Naive B cell (primary cell): Measurements from ENCODE around the gene ADRA2B. TPM values are rescaled to one million over a fixed set of nuclear protein-coding genes. Genes with fewer than 3 reads are reported as not detected.
A peak's percentile ranks its signal among the peaks of the same experiment; 100 is the strongest.

ENCODE experiments used
- ATAC-seq, 2 donors: fragments of 150-1000 bp; cut with Tn5 transposase; 2 replicates each; pipeline ENCODE4 v1.10.0; 2021; ENCODE audit warnings: low read depth in 2 of 2, mild to moderate bottlenecking in 2 of 2, moderate library complexity in 2 of 2
- DNase-seq: peaks from one replicate; pipeline ENCODE4 v3.0.0; 2022
- H3K27ac Mint-ChIP-seq, 6 donors: one replicate each; pipeline ENCODE4 v1.8.0; 2020 to 2022; ENCODE audit warnings: mild to moderate bottlenecking in 6 of 6, mixed read lengths in 6 of 6, moderate library complexity in 5 of 6, inconsistent platforms in 2 of 6
- H3K27me3 Mint-ChIP-seq, 3 donors: one replicate each; pipeline ENCODE4 v1.8.0; 2021 to 2022; ENCODE audit warnings: mixed read lengths in 3 of 3, mild to moderate bottlenecking in 1 of 3
- H3K36me3 Mint-ChIP-seq, 2 donors: one replicate each; pipeline ENCODE4 v1.8.0; 2020 to 2022; ENCODE audit warnings: mixed read lengths in 2 of 2, inconsistent platforms in 1 of 2, mild to moderate bottlenecking in 1 of 2
- H3K4me1 Mint-ChIP-seq, 3 donors: one replicate each; pipeline ENCODE4 v1.8.0; 2020 to 2022; ENCODE audit warnings: mixed read lengths in 3 of 3, inconsistent platforms in 1 of 3, mild to moderate bottlenecking in 1 of 3, moderate library complexity in 1 of 3
- H3K4me3 Mint-ChIP-seq, 8 donors: one replicate each; pipeline ENCODE4 v1.8.0; 2020 to 2022; ENCODE audit warnings: mild to moderate bottlenecking in 8 of 8, mixed read lengths in 8 of 8, moderate library complexity in 8 of 8, inconsistent platforms in 2 of 8
- H3K9me3 Mint-ChIP-seq, 7 donors: one replicate each; pipeline ENCODE4 v1.8.0; 2020 to 2022; ENCODE audit warnings: mixed read lengths in 7 of 7, mild to moderate bottlenecking in 5 of 7, inconsistent platforms in 2 of 7, moderate library complexity in 1 of 7
- polyA plus RNA-seq, 6 donors: library from polyadenylated mRNA; unstranded; fragments of 300-500 nt; fragmentation: Illumina TruSeq; gene quantifications; one replicate each; pipeline ENCODE4 v1.2.3, GENCODE V29; 2021; ENCODE audit warnings: low read depth in 6 of 6

The ADRA2B gene
- polyA plus RNA-seq, 6 donors from 2014 or later = 0.15 TPM; not detected in 5

DNA sequence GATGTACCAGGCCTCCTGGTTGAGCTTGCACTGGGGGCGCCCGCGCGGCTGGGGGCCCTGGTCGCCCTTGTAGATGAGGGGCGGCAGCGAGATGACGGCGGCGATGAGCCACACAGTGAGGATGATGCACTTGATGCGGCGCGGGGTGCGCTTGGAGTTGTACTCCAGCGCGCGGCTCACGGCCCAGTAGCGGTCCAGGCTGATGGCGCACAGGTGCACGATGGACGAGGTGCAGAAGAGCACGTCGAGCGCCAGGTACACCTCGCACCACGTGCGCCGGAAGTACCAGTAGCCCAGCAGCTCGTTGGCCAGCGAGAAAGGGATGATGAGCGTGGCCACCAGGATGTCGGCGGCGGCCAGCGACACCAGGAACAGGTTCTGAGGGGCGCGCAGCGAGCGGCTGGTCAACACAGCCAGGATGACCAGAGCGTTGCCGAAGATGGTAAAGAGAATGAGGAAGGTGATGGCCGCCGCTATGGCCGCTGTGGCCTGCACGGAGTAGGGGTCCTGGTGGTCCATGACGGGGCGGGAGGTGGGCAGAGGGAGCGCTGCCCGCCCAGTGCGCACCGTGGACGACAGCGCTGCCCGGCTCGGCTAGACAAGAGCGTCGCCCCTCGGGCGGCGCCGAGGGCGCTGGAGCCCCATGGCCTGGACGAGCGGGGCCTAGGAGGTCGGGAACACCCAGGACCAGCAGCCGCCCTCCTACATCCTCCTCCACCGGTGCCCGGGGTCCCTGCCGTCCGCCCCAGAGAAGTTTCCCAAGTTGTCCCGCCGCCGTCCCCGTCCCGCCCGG, 544 bp downstream of the ADRA2B start:
- H3K36me3 Mint-ChIP-seq = no peaks in the 10 kb centered on the region
- peaks cover 23 to 32% (median 30%) of the 10 kb centered on the region in 3 donors for H3K4me1 Mint-ChIP-seq
- peak overlapping the region in 3 of 6 donors; percentile 62 to 94 (median 76) for H3K27ac Mint-ChIP-seq
- ATAC-seq (no peak), DNase-seq (no peak)
- H3K27me3 Mint-ChIP-seq = peaks cover 9 to 44% (median 39%) of the 10 kb centered on the region in 3 donors
- H3K4me3 Mint-ChIP-seq = peak overlapping the region; percentile 70 to 89 (median 86)
- no peaks in the 10 kb centered on the region for H3K9me3 Mint-ChIP-seq

DNA sequence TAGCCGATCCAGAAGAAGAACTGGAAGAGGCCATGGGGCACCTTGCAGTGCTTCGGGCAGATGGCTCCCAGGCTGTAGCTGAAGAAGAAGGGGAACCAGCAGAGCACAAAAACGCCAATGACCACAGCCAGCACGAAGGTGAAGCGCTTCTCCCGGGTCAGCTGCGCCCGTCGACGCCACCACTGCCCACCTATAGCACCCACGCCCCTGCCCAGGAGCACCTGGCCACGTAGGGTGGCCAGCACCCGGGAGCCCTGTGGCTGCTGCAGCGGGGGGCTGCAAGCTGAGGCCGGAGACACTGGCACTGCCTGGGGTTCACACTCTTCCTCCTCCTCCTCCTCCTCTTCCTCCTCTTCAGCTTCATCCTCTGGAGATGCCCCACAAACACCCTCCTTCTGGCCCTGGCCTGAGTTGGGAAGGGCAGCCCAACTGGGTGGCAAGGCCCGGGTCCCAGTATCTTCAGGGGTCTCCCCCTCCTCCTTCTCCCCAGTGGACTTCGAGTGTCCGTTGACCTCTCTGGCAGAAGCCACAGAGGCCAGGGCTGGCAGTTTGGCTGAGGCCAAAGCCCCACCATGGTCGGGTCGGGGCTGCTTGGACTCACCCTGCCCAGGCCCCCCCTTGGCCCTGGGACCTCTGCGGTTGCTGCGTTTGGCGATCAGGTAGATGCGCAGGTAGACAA, 1.3 kb downstream of the ADRA2B start:
- H3K27ac Mint-ChIP-seq = peak overlapping the region in 4 of 6 donors; percentile 57 to 94 (median 82)
- DNase-seq = no peak
- H3K9me3 Mint-ChIP-seq = no peaks in the 10 kb centered on the region
- peaks cover 5 to 36% (median 31%) of the 10 kb centered on the region in 3 donors for H3K27me3 Mint-ChIP-seq
- H3K36me3 Mint-ChIP-seq = no peaks in the 10 kb centered on the region
- H3K4me3 Mint-ChIP-seq = peak overlapping the region; percentile 69 to 89 (median 83)
- H3K4me1 Mint-ChIP-seq = peaks cover 15 to 24% (median 23%) of the 10 kb centered on the region in 3 donors
- no peak for ATAC-seq

DNA sequence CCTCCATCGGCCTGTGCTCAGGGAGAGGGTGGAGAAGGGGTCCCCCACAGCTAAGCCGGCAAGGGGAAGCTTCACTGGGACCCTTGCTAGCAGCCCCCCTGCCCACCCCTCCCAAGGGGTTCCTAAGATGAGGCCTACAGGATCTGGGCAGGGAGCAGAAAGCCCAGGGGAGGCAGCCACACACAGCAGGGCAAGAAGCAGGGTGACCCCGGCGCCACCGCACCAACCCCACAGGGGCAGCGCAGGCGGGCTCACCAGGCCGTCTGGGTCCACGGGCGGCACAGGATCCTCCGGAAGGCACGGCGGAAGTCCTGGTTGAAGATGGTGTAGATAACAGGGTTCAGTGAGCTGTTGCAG, 1.8 kb downstream of the ADRA2B start:
- H3K4me1 Mint-ChIP-seq = peaks cover 14 to 21% (median 18%) of the 10 kb centered on the region in 3 donors
- DNase-seq (no peak), ATAC-seq (no peak)
- no peaks in the 10 kb centered on the region for H3K9me3 Mint-ChIP-seq
- H3K27ac Mint-ChIP-seq = no peak overlapping the region
- H3K4me3 Mint-ChIP-seq = peak overlapping the region in 5 of 8 donors; percentile 8 to 69 (median 39)
- H3K36me3 Mint-ChIP-seq = no peaks in the 10 kb centered on the region
- H3K27me3 Mint-ChIP-seq = peaks cover 5 to 31% (median 26%) of the 10 kb centered on the region in 3 donors

DNA sequence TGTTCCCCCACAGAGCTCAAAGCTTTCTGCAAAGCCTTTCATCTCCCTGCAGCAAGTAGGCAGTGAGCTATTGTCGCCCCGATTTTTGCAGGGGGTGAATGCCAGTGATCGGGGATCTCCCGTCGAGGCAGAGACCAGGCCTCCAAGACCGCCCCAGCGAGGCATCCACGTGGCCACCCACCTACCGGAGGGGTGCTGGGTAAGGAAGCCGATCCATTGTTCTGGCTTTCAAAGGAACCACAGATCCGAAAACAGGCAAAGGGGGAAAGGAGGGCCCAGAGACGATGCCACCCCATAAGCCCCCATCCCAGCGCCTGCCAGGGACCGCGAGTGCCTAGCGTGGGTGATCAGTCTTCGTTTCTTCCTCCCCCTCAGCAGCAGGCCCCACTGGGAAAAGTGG, 2.4 kb downstream of the ADRA2B start:
- Mint-ChIP-seq H3K4me1 (peaks cover 14 to 21% (median 18%) of the 10 kb centered on the region in 3 donors), H3K9me3 (no peaks in the 10 kb centered on the region), H3K4me3 (peak overlapping the region in 1 of 8 donors; percentile 15), H3K27ac (no peak overlapping the region), H3K36me3 (no peaks in the 10 kb centered on the region), H3K27me3 (peaks cover 3 to 31% (median 22%) of the 10 kb centered on the region in 3 donors)
- ATAC-seq (no peak), DNase-seq (no peak)

DNA sequence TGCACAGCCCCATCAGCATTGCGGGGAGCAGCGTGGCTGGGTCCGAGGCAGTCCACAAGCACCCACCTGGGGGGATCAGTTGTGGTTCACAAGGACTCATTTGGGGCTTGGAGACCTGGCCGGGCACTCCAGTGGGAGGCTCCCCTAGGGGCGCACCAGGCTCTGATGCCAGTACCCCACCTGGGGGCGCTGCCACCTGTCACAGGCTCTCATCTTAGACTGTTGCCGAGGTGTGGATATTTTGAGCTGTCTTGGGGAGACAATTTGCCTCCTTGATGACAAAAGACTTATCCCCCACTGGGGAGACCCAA, 3.0 kb downstream of the ADRA2B start:
- ATAC-seq = no peak
- H3K4me1 Mint-ChIP-seq = peaks cover 14 to 21% (median 18%) of the 10 kb centered on the region in 3 donors
- H3K9me3 Mint-ChIP-seq = no peaks in the 10 kb centered on the region
- H3K4me3 Mint-ChIP-seq = peak overlapping the region in 3 of 8 donors; percentile 15 to 67 (median 47)
- peak overlapping the region in 2 of 6 donors; percentile 65 to 83 for H3K27ac Mint-ChIP-seq
- H3K27me3 Mint-ChIP-seq = peaks cover 0 to 31% (median 23%) of the 10 kb centered on the region in 3 donors
- no peaks in the 10 kb centered on the region for H3K36me3 Mint-ChIP-seq
- DNase-seq = no peak

DNA sequence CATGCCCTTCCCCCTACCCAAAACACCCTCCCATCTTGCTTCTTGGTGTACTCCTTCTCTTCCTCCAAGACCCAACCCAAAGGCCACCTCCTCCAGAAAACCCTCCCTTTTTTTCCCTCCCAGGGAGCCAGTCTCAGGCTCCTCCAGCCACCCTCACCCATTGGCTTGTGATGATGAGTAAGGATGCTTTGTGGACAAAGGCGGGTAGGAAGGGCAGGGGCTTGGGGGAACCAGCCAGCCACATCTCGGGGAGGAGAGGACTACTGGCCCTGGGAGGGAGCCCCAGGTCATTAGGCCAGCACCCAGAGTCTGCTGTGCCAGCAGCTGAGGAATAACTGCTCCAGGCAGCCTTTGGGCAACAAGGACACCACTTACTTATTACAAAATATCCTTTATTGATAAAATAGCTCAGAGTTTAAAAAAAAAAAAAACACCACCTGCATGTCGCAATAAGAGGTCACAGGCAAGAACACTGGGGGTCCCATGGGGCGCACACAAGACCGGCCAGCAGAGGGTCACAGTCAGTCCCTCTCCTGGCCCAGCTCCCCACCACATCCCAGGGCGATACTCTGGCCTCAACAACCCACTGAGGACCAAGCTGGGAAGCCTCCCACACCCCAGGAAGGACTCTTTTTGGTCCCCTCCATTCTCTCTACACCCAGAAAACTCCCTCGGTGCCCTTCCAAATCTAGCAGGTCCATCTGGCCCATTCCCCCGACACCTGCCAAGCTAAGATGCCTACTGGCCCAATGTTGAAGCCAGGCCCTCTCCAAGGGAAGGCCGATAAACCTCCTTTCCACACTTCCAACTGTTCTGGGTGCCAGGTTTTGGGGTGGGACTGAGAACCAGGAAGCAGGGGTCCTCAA, 3.6 kb downstream of the ADRA2B start:
- H3K27ac Mint-ChIP-seq = peak overlapping the region in 2 of 6 donors; percentile 65 to 83
- DNase-seq (no peak), ATAC-seq (no peak)
- H3K27me3 Mint-ChIP-seq = peaks cover 0 to 30% (median 25%) of the 10 kb centered on the region in 3 donors
- H3K4me1 Mint-ChIP-seq = peaks cover 15 to 17% (median 16%) of the 10 kb centered on the region in 3 donors
- H3K9me3 Mint-ChIP-seq = no peaks in the 10 kb centered on the region
- no peaks in the 10 kb centered on the region for H3K36me3 Mint-ChIP-seq
- H3K4me3 Mint-ChIP-seq = peak overlapping the region in 2 of 8 donors; percentile 15 to 47

DNA sequence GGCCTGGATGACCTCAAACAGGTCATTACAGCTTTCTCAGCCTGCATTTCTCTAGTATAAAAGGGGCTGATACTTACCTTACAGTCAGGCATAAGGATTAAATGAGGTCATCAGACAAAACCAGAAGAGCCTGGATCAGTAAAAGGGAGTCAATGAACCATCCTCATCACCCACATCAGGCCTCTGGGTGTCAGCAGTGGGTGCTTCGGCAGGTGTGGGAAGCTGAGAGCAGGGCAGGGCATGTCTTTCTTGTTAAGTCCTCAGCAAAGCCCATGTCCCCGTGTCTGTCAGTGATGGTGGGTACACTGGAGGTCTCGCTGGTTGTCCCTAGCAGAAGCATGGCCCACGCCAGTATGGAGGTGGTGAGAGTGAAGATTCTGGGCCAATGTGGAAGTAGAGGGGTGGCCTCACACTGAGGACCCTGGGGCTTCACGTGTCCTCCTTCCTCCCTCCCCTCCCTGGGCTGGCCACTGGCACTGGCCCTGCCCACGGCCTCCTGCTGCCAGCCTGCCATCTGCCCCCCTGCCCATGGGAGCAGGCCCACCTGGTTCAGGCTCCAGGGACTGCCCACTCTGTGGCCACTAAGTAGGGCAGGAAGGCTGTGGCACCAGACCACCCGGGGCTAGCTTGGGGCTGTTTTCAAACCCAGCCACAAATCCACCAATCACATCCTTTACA, 4.4 kb downstream of the ADRA2B start:
- ATAC-seq (no peak), DNase-seq (no peak)
- Mint-ChIP-seq H3K27ac (peak overlapping the region in 1 of 6 donors; percentile 73), H3K4me1 (peaks cover 10% of the 10 kb centered on the region in 3 donors), H3K36me3 (no peaks in the 10 kb centered on the region), H3K27me3 (peaks cover 0 to 32% (median 26%) of the 10 kb centered on the region in 3 donors), H3K9me3 (no peaks in the 10 kb centered on the region), H3K4me3 (no peak overlapping the region)

DNA sequence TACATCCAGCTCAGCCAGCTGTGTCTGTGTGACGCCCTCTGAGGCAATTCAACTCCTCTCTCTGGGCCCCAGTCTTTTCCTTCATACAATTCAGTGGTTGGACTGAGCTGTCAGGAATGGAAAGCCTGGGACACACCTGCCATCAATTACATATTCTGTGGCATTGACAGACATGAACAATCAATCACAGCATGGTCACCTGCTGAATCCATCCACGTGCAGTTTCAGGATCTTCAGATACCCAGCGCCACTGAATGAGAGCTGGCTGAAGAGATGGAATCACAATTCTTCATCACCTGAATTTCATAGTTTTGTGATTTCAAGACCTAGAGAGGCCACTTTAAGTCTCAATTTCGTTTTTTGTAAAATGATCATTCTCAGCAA, 5.1 kb downstream of the ADRA2B start:
- Mint-ChIP-seq H3K4me1 (peaks cover 10% of the 10 kb centered on the region in 3 donors), H3K27ac (peak overlapping the region in 1 of 6 donors; percentile 27), H3K9me3 (peaks cover 0 to 3% (median 0%) of the 10 kb centered on the region in 7 donors), H3K27me3 (peaks cover 0 to 32% (median 26%) of the 10 kb centered on the region in 3 donors), H3K36me3 (peaks cover 0 to 4% of the 10 kb centered on the region in 2 donors), H3K4me3 (no peak overlapping the region)
- no peak for ATAC-seq
- DNase-seq = no peak

DNA sequence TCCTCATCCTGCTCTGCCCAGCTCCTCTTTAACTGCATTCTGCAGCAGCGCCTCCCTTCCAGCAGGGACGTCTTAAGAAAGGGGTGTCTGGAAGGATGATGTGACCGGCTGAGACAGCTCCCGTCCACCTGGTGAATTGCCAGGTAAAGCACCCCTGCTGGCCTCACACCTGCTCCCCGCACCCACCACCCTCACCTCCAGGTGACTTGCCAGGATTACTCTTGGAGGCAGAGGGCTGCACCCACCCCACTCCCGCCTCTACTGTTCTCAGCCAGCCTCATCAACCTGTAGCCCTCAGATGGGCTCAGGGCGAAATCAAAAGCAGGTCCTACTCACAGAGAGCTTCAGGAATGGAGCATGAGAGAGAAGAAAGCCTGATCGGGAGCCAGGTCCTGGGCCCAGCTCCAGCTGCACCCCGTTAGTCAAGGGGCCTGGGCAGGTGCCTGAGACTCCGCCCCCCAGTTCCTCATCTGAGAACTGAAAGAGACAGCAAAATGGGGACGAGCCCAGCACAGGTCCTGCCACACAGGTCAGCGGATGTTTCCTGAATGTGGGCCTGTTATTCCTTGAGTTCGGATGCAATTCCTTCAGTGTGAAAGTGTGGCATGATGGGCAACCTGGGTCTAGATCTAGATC, 5.6 kb downstream of the ADRA2B start:
- no peak for ATAC-seq
- H3K4me3 Mint-ChIP-seq = no peak overlapping the region
- no peak overlapping the region for H3K27ac Mint-ChIP-seq
- DNase-seq = no peak
- peaks cover 7 to 8% (median 7%) of the 10 kb centered on the region in 3 donors for H3K4me1 Mint-ChIP-seq
- H3K9me3 Mint-ChIP-seq = peaks cover 0 to 8% (median 2%) of the 10 kb centered on the region in 7 donors
- H3K27me3 Mint-ChIP-seq = peaks cover 0 to 28% (median 22%) of the 10 kb centered on the region in 3 donors
- peaks cover 0 to 9% of the 10 kb centered on the region in 2 donors for H3K36me3 Mint-ChIP-seq

DNA sequence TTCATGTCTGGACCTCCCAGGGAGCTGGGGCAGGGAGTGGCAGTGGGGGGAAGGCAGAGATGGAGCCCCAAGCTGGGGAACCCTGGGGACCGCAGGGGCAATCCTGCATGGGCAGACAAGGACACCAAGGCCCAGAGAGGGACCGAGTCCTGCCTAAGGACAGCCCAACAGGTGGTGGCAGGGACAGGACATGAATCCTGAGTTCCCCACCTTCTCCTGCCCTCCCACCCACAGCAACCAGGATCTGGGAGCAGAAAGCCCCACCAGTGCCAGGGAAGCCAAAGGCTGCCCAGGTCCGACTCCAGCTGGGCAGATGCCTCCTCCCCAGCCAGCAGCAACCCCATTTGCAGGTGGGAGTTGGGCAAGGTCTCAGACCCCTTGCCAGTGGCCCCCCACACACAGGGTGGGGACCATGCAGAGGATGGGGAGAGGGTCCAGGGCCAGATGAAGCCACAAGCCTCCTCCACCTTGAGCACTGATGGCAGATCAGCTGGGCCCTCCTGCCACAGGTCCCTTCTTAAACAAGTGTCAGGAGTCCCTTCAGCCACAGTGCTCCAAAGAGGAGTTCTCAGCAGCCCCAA, 6.3 kb downstream of the ADRA2B start:
- H3K27me3 Mint-ChIP-seq = peaks cover 0 to 21% (median 16%) of the 10 kb centered on the region in 3 donors
- peaks cover 0 to 6% (median 3%) of the 10 kb centered on the region in 3 donors for H3K4me1 Mint-ChIP-seq
- no peak overlapping the region for H3K4me3 Mint-ChIP-seq
- H3K36me3 Mint-ChIP-seq = peaks cover 0 to 16% of the 10 kb centered on the region in 2 donors
- no peak for ATAC-seq
- no peak overlapping the region for H3K27ac Mint-ChIP-seq
- DNase-seq = no peak
- peaks cover 5 to 15% (median 7%) of the 10 kb centered on the region in 7 donors for H3K9me3 Mint-ChIP-seq

DNA sequence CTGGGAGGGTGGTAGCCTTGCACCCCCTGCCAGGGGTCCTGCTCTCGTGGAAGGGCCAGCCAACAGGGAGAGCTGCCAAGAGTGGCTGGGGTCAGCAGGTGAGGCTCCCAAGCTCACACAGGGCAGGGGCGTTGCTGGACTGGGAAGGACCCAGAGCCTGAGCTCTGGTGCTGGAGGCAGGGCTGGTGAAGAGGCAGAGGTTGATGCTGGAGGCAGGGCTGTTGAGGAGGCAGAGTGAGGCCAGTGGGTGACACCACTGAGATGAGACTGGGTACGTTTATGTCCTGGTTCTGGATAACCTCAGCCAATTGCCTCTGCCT, 7.0 kb downstream of the ADRA2B start:
- ATAC-seq (no peak), DNase-seq (no peak)
- peaks cover 6 to 19% (median 10%) of the 10 kb centered on the region in 7 donors for H3K9me3 Mint-ChIP-seq
- H3K36me3 Mint-ChIP-seq = peaks cover 0 to 20% of the 10 kb centered on the region in 2 donors
- H3K4me3 Mint-ChIP-seq = no peak overlapping the region
- H3K27ac Mint-ChIP-seq = no peak overlapping the region
- H3K4me1 Mint-ChIP-seq = peaks cover 0 to 12% (median 4%) of the 10 kb centered on the region in 3 donors
- H3K27me3 Mint-ChIP-seq = peaks cover 0 to 21% (median 16%) of the 10 kb centered on the region in 3 donors
